Heart left ventricle (tissue), 16 donors: ENCODE data around the gene STAMBP. TPM values are rescaled to one million over a fixed set of nuclear protein-coding genes. Genes with fewer than 3 reads are reported as not detected.

Experiments
- ATAC-seq, 4 donors: fragments of 200-7000 bp; cut with Tn5 transposase; one replicate each; pipeline ENCODE4 v1.9.1; 2020 to 2022; ENCODE audit warnings: moderate library complexity in 4 of 4, mild to moderate bottlenecking in 3 of 4, moderate number of reproducible peaks in 1 of 4
- DNase-seq, 5 donors: peaks; one replicate each; pipeline ENCODE4 v3.0.0-alpha.2; 2020
- H3K27ac ChIP-seq, 12 donors: fragments of 200-600 bp; sonication (generic) in 4 of 12; one replicate each; pipeline versions ENCODE4 v1.5.0 to v1.8.0; 2016 to 2022; ENCODE audit warnings: mild to moderate bottlenecking in 2 of 12
- H3K27me3 ChIP-seq, 9 donors: fragments of 200-600 bp; sonication (generic) in 2 of 9; one replicate each; pipeline versions ENCODE4 v1.5.1 to v1.8.0; 2016 to 2022; ENCODE audit warnings: mild to moderate bottlenecking in 3 of 9
- H3K36me3 ChIP-seq, 9 donors: fragments of 200-600 bp; sonication (generic) in 2 of 9; one replicate each; pipeline versions ENCODE4 v1.5.0 to v1.8.0; 2018 to 2022; ENCODE audit warnings: mild to moderate bottlenecking in 2 of 9
- H3K4me1 ChIP-seq, 12 donors: fragments of 200-600 bp; sonication (generic) in 4 of 12; one replicate each; pipeline versions ENCODE4 v1.5.0 to v1.8.0; 2016 to 2022; ENCODE audit warnings: mild to moderate bottlenecking in 3 of 12
- H3K4me3 ChIP-seq, 12 donors: fragments of 200-600 bp; sonication (generic) in 4 of 12; one replicate each; pipeline versions ENCODE4 v1.5.0 to v1.8.0; 2017 to 2022; ENCODE audit warnings: mild to moderate bottlenecking in 9 of 12, moderate library complexity in 4 of 12
- H3K9me3 ChIP-seq, 12 donors: fragments of 200-600 bp; sonication (generic) in 4 of 12; one replicate each; pipeline versions ENCODE4 v1.5.0 to v1.8.0; 2016 to 2022; ENCODE audit warnings: mild to moderate bottlenecking in 1 of 12
- POLR2A ChIP-seq, 2 donors: fragments of 450-650 bp; IDR thresholded peaks; one replicate each; pipeline ENCODE4 v1.6.1; 2017; ENCODE audit warnings: antibody characterized with exemption in 2 of 2, mild to moderate bottlenecking in 2 of 2, moderate library complexity in 2 of 2
- WGBS, 4 donors: extraction: QIAGEN DNeasy Blood & Tissue Kit in 2 of 4; methylation state at CpG; one replicate each; pipeline versions ENCODE4 v1.1.5 to v1.1.7; 2013 to 2018; 5-methylcytosine and 5-hydroxymethylcytosine counted together
- intact Hi-C, 10 donors: fragments of 100-400 bp; cut with DNase I; formaldehyde crosslinking; loops; one replicate each; pipeline versions ENCODE4 v1.11.1 to v1.14.2; 2022
- polyA plus RNA-seq, 2 donors: library from polyadenylated mRNA; stranded (reverse); fragments of 200-250 nt; gene quantifications; one replicate each; pipeline ENCODE4 v1.2.3, GENCODE V29; 2013
- total RNA-seq, 9 donors: library from RNA; depleted of rRNA in 2 of 9; stranded (reverse); fragments of >200 nt in 2 of 9; fragmentation: NEBNext Ultra II Directional in 3 of 9; extraction: Animal tissue kit (Norgen Biotek cat#: 25700) in 3 of 9; gene quantifications; one replicate each; pipeline versions ENCODE4 v1.1.0 to v1.2.4, GENCODE V29; 2016 to 2023
- TF ChIP-seq, protein P1 (sequence below), 12 donors: fragments of 200-600 bp; sonication (generic) in 4 of 12; IDR thresholded peaks; one replicate each; pipeline versions ENCODE4 v1.5.0 to v1.8.0; 2018 to 2022; ENCODE audit warnings: antibody characterized with exemption in 12 of 12, mild to moderate bottlenecking in 5 of 12
- donor health status: ischemic (EF 13 %, LVEDD 7.1; RV severe dilation, severe dysfunction).
- donor health status: healthy with polysubstance abuse.
- donor health status: DM: no; HTN: yes; CAD: no.
- donor health status: DM: no; HTN: no; CAD: no.
- donor health status: ischemic (EF 25% LVEDD 6.9; RV normal size, moderate dysfunction).
- donor health status: ischemic (EF 25% LVEDD 5.7; RV mildly dilated, moderate dysfunction).
- donor health status: healthy.
- donor health status: DM: yes; HTN: yes; CAD: no.
- donor health status: ischemic (EF 35%, LVEDD 5.7; RV mildly dilated, moderate dysfunction).
- donor health status: nonischemic (EF 11% LVEDD 7.7; RV severe dilation, severe dysfunction).
- donor health status: DM: yes; HTN: yes; CAD: no.
- donor health status: PGD.
- donor health status: ischemic (EF 29% LVEDD 5.4; RV normal size, mild dysfunction).
- donor health status: nonischemic (EF 23%, LVEDD 6.1; RV moderate dilation, normal function).

STAMBP gene
- total and polyA plus RNA-seq, 11 donors = 13.2 to 38.0 (median 33.0) TPM

DNA sequence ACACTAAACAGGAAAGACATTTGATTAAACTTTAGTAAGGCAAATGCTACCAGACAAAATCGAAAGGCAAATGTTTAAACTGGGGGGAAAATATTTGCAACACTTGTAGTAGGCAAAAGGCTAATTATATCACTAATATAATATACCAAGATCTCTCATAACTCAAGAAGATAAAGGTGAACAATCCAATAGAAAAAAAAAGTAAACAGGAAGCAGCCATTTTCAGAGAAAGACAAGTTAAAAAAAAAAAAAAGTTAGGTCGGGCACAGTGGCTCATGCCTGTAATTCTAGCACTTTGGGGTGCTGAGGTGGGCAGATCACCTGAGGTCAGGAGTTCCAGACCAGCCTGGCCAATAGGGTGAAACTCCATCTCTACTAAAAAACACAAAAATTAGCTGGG is 59.6 kb downstream of the STAMBP start:
- intact Hi-C loops = no loop called here
- Histone ChIP-seq H3K4me1 (no peaks in the 10 kb centered on the region), H3K9me3 (no peaks in the 10 kb centered on the region), H3K27me3 (peaks cover 0 to 6% (median 0%) of the 10 kb centered on the region in 9 donors), H3K36me3 (no peaks in the 10 kb centered on the region), H3K27ac (peak overlapping the region in 1 of 12 donors; percentile 91), H3K4me3 (no peak overlapping the region)
- TF ChIP-seq, protein P1, sequence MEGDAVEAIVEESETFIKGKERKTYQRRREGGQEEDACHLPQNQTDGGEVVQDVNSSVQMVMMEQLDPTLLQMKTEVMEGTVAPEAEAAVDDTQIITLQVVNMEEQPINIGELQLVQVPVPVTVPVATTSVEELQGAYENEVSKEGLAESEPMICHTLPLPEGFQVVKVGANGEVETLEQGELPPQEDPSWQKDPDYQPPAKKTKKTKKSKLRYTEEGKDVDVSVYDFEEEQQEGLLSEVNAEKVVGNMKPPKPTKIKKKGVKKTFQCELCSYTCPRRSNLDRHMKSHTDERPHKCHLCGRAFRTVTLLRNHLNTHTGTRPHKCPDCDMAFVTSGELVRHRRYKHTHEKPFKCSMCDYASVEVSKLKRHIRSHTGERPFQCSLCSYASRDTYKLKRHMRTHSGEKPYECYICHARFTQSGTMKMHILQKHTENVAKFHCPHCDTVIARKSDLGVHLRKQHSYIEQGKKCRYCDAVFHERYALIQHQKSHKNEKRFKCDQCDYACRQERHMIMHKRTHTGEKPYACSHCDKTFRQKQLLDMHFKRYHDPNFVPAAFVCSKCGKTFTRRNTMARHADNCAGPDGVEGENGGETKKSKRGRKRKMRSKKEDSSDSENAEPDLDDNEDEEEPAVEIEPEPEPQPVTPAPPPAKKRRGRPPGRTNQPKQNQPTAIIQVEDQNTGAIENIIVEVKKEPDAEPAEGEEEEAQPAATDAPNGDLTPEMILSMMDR (IDR thresholded peaks at IDR 0.05) = no peak
- no peak for TF ChIP-seq POLR2A (IDR thresholded peaks at IDR 0.05)
- ATAC-seq = no peak
- 63 to 79% (median 76%) methylated on average over 2 of the region's 2 CpGs for WGBS, 4 donors
- DNase-seq = no peak

DNA sequence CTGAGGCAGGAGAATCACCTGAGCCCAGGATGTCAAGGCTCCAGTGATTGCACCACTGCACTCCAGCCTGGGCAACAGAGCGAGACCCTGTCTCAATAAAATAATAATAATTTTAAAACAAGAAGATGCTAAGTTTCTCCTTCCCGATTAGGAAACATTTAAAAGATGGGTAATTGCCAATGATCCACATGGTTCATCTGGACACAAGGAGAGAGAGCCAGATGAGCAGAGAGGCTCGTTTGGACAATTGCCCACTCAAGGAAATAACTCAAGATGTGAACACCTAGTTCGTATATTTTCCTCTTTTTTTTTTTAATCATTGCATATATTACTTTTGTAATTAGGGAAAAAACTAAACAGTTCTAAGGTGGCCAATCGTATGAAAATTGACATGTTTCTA is 60.4 kb downstream of the STAMBP start:
- peaks cover 0 to 6% (median 0%) of the 10 kb centered on the region in 9 donors for H3K27me3 ChIP-seq
- H3K36me3 ChIP-seq = no peaks in the 10 kb centered on the region
- no peaks in the 10 kb centered on the region for H3K9me3 ChIP-seq
- H3K4me3 ChIP-seq = no peak overlapping the region
- intact Hi-C loops = no loop called here
- no peaks in the 10 kb centered on the region for H3K4me1 ChIP-seq
- TF ChIP-seq, protein P1 (IDR thresholded peaks at IDR 0.05) = no peak
- no peak for TF ChIP-seq POLR2A (IDR thresholded peaks at IDR 0.05)
- 61 to 69% (median 65%) methylated on average over 5 of the region's 5 CpGs for WGBS, 4 donors
- ATAC-seq (no peak), DNase-seq (no peak)
- peak overlapping the region in 1 of 12 donors; percentile 91 for H3K27ac ChIP-seq

DNA sequence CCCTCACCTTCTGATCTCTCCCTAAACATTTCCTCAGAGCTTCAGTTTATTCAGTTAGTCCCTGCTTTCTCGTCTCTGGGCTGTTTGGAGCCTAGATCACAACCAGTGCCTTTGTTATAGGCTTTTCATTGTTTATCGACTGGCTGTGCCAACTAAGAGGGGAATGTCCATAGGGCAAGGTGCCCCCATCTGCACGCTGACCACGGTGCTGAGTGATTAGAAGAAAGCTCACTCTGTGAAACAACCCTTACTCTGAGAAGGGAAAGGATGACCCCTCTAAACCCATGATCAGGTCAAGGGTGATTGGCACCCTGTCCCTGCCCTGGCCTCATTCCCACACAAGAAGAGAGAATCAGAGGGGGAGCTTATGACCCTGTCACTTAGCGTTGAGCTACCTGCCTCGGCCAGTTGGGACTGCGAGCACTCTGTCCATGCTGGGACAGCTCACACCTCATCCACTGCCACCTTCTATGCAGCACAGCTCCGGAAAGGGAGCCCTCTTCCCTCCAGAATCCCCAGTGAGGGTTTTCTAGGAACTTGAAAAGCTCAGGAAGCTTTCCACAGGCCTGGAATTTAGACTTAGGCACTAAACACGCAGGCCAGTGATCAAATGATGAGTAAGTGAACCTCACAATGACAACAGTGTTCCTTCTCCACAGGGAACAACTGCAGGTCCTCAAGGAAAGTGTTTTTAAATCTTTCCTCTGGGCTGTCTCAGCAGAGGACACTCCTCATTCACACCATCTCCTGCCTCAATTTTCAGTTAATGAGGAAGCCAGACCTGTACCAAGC is 61.7 kb downstream of the STAMBP start:
- Histone ChIP-seq H3K27ac (peak overlapping the region in 1 of 12 donors; percentile 91), H3K36me3 (no peaks in the 10 kb centered on the region), H3K4me3 (no peak overlapping the region), H3K9me3 (no peaks in the 10 kb centered on the region), H3K27me3 (peaks cover 0 to 6% (median 0%) of the 10 kb centered on the region in 9 donors), H3K4me1 (no peaks in the 10 kb centered on the region)
- intact Hi-C loops = no loop called here
- TF ChIP-seq POLR2A (IDR thresholded peaks at IDR 0.05) = no peak
- TF ChIP-seq, protein P1 (IDR thresholded peaks at IDR 0.05) = no peak
- DNase-seq (no peak), ATAC-seq (no peak)
- WGBS, 4 donors = 69 to 77% (median 72%) methylated on average over 9 of the region's 9 CpGs

DNA sequence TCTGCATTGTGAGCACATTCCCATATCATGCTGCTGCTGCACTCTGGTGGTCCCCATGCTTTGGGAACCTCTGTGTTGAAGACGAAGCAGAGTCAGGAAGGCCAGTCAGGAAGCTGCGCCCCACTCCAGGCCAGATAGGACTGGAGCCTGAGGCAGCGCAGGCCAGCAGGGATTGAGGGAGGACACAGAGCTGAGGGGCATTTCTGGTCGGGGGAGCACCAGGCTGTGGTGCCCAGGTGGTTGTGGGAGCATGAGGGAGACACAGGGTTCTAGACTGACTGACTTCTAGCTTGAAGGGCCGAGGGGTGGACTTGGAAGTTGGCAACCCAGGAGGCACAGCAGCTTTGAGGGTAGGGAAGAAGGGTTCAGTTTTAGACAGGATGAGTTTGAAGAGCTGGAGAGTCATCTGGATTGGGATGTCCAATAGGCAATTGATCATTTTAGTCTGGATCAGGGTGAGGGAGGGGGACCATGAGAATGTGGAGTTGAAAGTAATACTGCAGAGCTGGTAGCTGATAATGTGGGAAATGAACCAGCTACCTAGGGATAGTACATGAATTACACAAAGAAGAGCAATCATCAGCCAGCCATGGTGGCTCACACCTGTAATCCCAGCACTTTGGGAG is 62.6 kb downstream of the STAMBP start:
- Histone ChIP-seq H3K27me3 (peaks cover 0 to 6% (median 0%) of the 10 kb centered on the region in 9 donors), H3K4me1 (peaks cover 0 to 3% (median 0%) of the 10 kb centered on the region in 12 donors), H3K9me3 (no peaks in the 10 kb centered on the region), H3K27ac (peak overlapping the region in 1 of 12 donors; percentile 91), H3K4me3 (no peak overlapping the region), H3K36me3 (no peaks in the 10 kb centered on the region)
- DNase-seq (no peak), ATAC-seq (no peak)
- WGBS, 4 donors = 75 to 94% (median 90%) methylated on average over 4 to 5 of the region's 5 CpGs
- TF ChIP-seq POLR2A (IDR thresholded peaks at IDR 0.05) = no peak
- TF ChIP-seq, protein P1 (IDR thresholded peaks at IDR 0.05) = no peak
- intact Hi-C loops = no loop called here
